HG02870 (cell line): ENCODE measurements around the gene HOXA7.

Source experiments
- ATAC-seq: cut with Tn5 transposase; IDR thresholded peaks from one replicate; pipeline ENCODE4 v1.9.1; 2021; ENCODE audit warnings: mild to moderate bottlenecking, moderate library complexity; ENCODE audit not compliant: unreplicated experiment

HOXA7 gene

GRCh38 chr7:27122077-27122910, 34.2 kb downstream of the HOXA7 start:
- no peak for ATAC-seq

DNA sequence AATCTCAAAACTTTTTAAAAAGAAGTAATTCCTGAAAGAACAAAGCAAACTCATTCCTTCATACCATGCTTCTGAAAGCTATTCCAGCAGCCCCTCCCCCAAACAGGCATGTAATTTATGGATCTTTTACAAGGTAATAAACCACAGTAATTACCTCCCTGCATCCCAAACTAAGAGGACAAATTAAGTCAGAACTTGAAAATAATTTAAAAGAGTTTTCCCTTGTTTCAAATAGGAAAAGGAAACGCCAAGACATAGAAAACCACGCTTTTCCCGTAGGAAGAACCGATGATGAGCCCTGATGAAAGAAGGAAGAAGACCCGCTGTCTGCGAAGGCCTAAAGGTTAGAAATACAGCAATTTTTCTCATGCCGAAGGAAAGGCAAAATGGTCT, 34.8 kb downstream of the HOXA7 start:
- no peak for ATAC-seq

- ATAC-seq: no peak
These were observed 37.0 kb downstream of the HOXA7 start for GRCh38 chr7:27119412-27119911.

DNA sequence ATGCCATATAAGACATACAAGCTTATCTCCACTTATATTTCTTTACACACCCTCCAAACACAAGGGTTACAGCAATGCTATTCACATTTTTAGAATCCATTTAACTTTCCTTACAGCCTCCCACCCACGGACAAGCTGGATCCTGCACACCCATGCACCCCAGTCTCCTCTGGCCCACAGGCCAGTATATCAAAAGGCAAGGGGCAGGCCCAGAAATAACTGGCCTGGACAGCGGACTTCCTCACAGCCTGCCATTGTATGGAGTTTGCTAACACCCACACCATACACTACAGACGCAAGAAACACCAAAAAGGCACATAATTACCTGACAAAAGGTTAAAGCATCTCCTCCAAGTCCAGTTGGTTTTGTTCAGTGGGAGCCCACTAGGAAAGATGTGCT, 37.9 kb downstream of the HOXA7 start:
- no peak for ATAC-seq

- no peak for ATAC-seq
These were observed 38.5 kb downstream of the HOXA7 start for GRCh38 chr7:27117887-27118491.

- ATAC-seq: no peak
These were observed 39.3 kb downstream of the HOXA7 start for GRCh38 chr7:27116962-27117886.

DNA sequence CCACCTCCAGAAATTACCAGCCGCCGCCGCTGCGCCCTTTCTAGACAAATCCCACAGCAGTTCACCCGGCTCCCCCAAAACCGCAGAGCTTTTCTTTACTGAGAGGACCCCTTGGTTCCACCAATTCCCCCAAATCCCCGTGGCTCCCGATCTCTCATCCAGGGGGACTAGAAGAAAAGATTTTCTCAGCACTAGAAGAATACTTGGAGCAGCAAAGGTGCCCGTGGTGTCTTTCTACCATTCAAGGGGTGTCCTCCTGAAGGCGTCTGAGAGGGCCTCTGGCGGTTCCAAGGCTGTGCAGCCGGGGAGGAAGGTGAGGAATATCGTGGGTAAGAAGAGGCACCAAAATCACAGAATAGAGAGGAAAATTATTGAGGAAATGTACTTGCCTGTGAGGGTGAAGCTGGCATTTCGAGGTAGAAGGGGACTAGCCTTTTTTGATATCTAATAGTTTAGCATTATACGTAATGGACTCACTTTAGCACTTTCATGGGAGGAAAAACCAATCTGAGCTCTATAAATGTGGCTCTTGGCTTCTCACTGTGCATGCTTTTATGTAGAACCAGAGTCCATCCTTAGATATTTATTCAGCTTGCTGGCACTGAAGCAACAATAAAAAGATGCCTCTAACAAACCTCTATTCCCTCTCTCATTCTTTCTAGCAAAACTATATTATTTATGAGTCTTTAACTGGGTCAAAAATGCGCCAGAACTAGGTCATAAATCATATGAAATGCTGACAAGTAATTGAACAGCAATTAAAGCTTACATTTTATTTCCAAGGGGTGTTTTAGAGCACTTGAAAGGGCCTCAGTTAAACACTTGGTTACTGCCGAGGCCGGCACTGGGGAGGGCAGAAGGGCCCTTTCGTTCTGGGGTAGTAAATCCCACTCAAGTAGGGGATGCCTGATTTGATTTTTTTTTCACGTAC, 40.2 kb downstream of the HOXA7 start:
- no peak for ATAC-seq

DNA sequence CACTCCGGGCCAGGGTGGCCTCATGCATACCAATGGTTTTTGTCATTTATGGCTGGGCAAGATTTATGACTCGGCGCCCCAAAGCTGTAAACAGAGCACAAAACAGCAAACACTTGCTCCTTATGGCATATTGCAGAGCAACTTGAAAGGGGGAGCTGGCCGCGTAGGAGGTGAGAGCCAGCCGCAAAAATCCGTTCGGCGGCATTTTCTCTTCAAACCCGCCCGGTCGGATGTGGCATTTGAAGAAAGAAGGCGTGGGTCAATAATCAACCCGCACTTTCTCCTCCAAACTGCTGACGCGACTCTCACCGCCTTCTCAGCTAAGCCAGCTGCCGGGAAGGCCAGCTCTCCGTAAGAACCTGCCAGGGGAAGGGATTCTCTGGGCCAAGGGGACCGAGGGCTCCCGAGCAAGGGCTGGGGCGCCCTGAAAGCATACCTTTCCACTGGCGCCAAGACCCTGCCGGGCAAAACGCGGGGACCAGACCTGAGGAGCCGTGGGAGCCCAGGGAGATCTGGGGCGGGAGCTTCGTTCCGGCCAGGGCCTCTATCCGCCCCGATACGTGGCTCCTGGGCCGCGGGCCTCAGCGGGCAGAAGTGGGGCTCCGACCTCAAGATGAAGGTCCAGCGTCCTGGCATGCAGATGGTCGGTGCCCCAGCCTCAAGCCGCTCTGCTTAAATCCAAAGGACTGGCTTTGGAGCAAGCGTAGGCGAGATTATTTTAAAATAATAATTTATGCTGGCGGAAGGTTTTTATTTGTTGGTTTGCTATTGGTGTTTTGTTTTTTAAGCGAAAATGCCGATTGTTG, 41.1 kb downstream of the HOXA7 start:
- ATAC-seq: no peak

DNA sequence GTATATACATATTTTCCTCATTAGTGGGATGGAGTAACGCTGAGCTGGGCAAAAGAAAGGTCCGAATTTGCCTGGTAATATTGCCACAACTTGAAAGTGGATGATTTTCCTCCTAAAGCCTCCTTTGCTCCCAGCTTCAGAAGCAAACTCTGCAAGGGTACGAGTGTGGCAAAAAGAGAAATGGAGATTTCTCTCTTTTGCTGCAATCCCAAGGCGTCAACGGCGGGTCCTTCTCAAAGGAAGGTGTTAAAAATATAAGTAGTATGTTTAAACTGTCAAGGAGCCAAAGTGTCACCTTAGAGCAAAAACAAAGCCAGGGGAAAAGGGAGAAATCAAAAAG, 41.6 kb downstream of the HOXA7 start:
- no peak for ATAC-seq

DNA sequence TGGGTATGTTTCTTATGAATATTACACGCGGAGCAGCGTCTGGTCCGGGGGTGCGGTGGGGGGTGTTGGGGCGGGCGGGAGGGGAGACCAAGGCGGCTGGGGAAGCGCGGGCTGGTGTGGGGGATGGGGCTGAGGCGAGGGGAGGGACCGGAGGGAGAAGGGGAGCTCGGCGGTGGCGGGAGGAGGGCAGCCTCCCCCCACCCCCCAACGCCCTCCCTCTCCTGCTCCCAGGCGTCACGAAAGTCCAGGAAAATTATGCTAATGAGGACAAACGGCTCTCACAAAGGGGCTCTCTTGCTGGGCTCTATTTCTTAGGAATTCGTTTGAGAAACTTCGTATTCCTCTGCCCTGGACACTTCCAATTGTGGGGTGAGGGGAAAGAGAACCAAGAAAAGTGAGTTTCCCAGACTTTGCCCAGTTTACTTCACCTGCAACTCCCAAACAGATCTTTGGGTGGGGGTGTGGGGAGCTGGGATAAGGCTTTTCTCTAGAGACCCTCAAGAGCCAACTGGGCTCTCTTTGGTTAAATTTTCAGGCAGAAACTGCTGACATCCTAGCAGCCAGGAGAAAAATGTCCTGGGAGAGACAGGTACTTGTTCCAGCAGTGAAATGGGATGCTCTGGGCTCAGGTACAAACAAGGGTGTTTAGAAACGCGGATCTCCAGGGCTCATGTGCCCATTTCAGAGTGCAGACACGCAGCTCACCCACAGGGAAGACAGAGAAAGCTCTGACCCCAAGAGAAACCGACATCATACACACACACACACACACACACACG, 42.3 kb downstream of the HOXA7 start:
- no peak for ATAC-seq

- no peak for ATAC-seq
These were observed 43.2 kb downstream of the HOXA7 start for GRCh38 chr7:27112955-27113949.

DNA sequence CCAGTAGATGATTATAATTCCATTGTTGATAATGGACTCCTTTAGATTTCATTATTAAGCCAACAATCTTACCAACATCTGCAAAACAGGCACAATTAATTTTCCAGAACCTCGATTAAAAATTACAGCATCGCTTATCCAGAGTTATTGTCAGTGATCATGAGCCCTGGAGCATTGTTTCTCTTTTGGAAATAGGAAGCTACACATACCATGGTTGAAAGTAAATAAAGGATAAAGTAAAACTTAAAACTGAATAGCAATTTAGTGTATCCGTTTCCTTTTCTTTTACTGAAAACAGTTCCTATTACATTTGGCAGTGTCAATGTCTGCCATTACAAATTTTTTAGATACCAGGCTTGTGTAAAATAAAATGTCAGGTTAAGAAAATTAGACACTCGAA, 44.1 kb downstream of the HOXA7 start:
- ATAC-seq: no peak

DNA sequence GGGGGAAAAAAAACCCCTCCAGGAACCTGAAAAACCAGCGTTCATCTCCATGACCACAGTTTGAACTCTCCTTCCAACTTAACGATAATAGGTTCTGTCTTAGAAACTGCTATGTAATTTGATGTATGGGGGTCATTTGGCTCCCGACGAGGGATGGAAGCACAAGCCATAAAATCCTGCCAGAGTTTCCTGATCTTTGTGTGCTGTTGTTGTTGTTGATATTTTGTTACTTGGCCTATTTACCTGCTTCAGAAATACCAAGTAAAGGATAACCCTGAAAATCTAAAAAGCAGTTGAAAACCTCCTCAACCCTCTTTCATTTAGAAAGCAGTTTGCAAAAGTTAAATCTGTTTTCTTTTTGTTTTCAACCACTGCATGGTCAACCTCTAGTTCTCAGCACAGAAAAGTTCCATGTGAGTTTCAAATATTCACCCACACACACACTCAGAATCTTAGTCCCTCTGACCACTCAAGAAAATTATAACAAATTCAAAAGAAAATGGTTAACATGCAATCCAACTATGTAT, 44.7 kb downstream of the HOXA7 start:
- ATAC-seq: no peak

DNA sequence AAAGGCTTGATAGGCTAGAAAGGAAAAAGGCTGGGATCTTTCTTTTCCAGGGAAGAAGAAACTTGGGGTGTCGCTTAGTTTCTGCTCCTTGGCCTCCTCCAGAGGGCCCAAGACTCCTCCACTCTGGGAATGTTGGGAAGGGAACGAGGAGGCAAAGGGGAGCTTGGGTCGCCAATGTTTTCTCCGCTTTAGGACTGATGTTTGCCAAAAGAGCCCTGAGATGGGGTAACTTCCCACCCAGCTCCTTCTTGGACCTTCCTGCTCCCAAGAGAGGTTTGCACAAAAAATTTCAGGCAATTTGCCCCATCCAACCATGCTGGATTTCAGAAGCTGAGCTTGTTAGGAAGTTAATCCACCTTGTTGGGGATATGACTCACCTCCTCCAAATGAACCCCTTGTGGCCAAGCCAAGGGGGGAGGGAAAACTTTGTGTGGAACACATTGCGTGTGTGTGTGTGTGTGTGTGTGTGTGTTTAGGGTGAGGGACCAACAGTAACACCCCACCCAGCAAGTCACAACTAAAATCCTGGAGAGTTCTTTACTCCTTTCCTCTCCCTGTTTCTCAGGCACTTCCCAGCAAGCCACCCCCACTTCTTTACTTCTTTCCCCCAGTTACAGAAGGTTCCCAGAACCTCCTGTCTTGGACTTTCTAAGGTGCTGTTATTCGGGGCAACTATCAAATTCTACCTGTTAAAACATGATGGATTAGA, 45.3 kb downstream of the HOXA7 start:
- ATAC-seq: no peak

DNA sequence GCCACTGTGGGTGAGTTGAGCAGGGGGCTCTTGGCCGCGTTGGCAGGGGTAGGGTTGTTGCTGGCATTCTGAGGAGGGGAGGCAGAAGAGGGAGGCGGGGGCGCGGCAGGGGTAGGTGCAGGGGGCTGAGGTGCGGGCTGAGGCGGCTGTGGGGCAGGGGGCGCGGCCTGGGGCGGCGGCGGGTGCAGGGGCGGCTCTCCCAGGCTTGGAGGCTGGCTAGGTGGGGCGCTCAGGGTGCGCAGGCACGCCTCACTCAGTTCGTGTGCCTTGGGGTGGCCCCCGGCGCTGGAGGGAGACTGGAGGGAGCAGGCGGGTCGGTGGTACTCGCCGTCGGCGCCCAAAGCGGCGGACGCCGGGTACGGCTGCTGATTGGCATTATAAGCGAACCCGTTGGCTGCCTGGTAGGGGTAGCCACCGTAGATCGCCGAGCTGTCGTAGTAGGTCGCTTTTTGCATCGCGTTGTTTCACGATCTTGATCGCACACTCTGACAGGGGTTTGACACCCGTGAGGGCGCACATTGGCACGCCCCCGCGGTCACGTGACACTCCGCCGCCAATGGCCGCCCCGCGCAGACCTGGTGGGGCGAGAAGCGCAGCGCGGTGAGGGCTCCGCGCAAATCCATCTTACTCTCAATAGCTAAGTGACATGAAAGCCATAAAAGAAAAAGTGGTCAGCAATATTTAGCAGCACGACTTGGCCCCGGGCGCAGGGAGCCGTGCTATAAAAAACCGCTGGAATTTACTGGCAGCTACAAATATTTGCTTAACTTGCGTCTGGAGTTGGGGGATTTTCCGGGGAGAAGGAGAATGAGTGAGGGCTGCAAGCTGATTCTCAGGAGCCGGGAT, 46.1 kb downstream of the HOXA7 start:
- ATAC-seq: no peak
